Measurements from ENCODE around the gene TCF25.

TCF25 gene

GRCh38 chr16:89881368-89881730 lies 8.0 kb downstream of the TCF25 start:
- no peak for FAIRE-seq

DNA sequence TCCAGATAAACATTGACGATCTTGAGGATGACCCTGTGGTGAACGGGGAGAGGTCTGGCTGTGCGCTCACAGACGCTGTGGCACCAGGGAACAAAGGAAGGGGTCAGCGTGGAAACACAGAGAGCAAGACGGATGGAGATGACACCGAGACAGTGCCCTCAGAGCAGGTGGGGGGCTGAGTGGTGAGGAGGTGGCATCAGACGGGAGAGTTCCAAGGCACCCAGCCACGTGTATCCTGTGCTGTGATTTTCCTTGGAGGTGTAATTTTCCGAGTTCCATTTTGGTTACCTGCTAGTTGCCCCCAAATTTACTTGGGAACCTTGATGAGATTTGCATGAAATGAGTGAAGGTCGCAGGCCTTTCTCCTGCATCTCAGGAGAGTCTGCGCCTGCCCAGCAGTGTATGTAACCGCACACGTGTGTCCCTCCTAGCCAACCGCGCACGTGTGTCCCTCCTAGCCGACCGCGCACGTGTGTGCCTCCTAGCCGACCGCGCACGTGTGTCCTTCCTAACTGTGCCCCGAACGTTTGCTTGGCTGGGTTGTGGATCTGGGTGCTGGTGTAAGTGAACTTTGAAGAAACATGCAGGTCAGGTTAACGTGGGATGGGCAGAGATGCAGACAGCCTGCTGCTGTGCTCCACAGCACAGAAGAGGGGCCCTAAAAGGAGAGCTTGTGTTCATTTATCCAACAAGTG lies 10.1 kb downstream of the TCF25 start:
- no peak for FAIRE-seq

DNA sequence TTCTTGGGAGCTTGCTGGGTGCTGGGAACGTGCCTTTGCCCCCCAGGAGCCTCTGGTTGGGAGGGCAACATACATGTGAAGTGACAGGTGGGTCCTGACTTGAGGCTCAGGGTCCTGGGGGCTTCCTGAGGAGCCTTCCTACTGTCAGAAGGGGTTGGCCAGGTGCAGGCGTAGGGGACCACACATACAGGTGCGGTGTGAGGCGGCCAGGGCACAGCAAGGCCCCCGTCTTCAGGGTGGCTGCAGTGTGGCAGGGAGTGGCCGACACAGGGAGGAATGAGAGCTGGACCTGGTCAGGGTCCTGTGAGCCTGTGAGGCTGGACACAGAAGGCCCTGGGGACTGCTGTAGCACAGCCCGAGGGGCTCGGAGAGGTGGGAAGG lies 10.6 kb downstream of the TCF25 start:
- no peak for FAIRE-seq

DNA sequence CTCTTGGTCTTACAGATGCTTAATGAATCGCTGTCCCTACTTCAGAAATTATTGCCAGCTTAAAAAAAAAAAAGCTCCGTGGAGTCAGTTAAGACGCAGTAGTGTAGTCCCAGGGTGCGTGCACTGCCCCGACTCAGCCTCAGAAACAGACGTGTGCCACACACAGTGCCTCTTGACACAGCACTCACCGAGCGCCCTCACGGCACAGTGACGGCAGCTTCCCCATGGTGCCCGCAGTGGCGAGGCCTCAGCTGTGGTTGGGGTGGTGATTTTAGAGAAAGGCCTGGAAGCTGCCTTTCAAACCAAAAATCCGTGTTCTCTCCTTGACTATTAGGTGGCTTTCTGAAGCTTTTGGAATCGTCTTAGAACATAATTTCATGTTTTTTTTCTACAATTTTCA lies 13.9 kb downstream of the TCF25 start:
- no peak for FAIRE-seq

- no peak for FAIRE-seq
Measured at GRCh38 chr16:89890200-89890599, 16.8 kb downstream of the TCF25 start.

GRCh38 chr16:89890886-89891657 lies 17.7 kb downstream of the TCF25 start:
- FAIRE-seq = no peak

GRCh38 chr16:89892055-89892630 lies 18.8 kb downstream of the TCF25 start:
- no peak for FAIRE-seq

- no peak for FAIRE-seq
Measured at GRCh38 chr16:89892635-89893034, 19.2 kb downstream of the TCF25 start.

DNA sequence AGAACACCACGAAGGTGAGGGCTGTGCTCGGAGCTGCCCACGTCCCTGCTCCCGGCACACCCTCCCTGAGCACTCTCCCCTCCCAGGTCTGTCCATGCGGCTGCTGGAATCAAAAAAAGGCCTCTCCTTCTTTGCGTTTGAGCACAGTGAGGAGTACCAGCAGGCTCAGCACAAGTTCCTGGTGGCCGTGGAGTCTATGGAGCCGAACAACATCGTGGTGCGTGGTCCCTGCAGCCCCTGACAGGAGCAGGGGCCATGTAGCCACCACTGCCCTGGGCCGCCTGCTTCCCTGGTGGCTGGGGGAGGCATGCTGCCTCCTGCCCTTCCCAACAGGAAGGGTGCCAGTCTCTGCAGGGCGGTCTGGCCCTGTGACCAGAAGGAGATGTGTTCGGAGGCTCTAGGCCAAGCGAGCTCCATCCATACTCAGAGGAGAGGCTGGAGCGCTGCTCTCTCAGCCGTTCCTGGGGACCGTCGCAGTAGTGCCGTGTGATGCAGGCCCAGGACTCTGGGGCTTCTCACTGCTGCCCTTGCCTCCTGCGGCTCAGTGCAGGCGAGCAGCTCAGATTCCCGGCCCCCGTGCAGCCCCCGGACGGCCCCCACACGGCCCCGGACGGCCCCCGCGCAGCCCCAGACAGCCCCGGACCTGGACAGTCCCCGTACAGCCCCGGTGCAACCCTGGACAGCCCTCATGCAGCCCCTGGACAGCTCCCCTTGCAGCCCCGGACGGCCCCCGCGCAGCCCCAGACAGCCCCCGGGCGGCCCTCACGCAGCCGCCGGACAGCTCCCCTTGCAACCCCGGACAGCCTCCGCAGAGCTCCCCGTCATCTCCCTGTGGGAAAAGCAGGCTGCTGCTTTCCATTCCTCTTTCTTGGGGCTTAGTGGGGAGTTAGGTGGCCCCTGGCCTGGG lies 20.5 kb downstream of the TCF25 start:
- no peak for FAIRE-seq

DNA sequence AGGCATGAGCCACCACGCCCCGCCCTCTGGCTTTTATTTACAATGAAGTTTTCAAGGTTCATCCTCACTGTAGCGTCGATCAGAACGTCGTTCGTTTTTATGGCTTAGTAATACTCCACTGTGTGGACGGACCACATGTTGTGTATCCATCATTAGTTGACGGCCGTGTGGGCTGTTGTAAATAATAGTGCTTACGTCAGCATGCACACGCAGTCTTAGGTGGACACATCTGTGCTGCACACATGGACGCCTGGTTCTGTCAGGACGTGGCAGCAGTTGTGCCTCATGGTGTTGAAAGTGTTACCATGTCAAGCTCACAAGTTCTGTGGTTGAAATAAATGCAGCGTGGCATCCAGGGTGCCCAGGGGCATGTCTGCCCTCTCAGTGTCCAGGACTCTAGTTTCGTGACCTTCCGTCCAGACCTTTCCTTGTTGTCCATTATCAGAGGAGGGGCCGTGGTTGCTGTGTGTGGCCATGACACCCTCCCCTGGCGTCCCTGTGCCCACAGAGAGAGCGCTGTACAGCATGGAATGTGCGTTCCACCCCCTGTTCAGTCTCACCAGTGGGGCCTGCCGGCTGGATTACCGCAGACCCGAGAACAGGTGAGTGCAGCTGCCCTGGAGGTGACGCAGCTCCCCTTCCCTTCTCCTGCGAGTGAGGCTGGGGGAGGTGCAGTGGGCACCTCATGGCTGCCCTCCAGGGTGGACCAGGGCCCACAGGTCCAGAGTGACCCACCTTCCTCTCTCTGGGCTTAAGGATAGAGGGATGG lies 22.3 kb downstream of the TCF25 start:
- no peak for FAIRE-seq

DNA sequence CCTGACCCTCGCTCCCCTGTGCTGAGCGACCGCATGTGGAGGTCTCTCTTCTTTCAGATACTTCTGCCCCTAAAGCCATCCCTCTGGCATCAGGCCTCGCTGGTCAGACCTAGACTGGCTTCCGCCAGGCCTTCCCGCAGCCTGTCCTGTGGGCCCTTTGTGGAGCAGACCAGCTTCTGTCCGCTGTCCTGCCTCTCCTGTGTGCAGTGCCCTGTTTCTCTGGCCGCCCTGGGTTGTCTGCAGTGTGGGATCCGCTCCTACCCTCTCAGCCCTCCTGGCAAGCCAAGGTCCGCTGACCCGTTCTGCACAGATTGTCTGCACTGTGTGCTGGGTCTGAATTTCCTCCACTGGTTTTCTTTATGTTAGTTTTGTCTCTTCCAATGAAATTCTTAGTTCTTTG lies 23.8 kb downstream of the TCF25 start:
- no peak for FAIRE-seq

DNA sequence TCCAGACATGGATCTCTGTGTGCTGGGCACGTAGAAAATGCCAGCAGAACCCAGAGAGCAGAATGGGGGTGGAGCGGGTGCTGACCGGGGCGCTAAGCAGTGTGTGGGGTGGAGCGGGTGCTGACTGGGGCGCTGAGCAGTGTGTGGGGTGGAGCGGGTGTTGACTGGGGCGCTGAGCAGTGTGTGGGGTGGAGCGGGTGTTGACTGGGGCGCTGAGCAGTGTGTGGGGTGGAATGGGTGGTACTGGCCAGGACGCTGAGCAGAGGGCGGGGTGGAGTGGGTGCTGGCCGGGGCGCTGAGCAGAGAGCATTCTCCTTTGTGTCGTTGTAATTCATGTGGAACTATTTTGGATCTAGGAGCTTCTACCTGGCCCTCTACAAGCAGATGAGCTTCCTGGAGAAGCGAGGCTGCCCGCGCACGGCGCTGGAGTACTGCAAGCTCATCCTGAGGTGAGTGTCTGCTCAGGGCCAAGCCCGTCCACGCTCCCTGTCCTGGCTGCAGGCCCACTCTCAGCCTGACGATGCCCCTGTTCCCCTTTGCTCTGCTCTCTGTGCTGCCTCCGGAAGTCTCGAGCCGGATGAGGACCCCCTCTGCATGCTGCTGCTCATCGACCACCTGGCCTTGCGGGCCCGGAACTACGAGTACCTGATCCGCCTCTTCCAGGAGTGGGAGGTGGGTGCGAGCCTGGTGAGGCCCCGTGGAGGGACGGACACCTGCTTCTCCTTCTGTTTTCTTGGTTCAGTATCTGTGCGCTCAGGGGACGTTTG lies 25.0 kb downstream of the TCF25 start:
- FAIRE-seq = no peak

GRCh38 chr16:89899879-89900481 lies 26.6 kb downstream of the TCF25 start:
- no peak for FAIRE-seq

- FAIRE-seq = no peak
Measured at GRCh38 chr16:89900885-89901284, 27.5 kb downstream of the TCF25 start.

GRCh38 chr16:89902980-89903379 lies 29.6 kb downstream of the TCF25 start:
- FAIRE-seq = no peak

- FAIRE-seq = no peak
Measured at GRCh38 chr16:89903908-89904515, 30.6 kb downstream of the TCF25 start.

- FAIRE-seq = no peak
Measured at GRCh38 chr16:89904606-89905510, 31.5 kb downstream of the TCF25 start.

GRCh38 chr16:89905511-89906139 lies 32.2 kb downstream of the TCF25 start:
- no peak for FAIRE-seq

Data from G401.6 (cell line).